H4 (cell line): Measurements from ENCODE around the gene GPR160. TPM values are rescaled to one million over a fixed set of nuclear protein-coding genes. Genes with fewer than 3 reads are reported as not detected.
A peak's percentile ranks its signal among the peaks of the same experiment; 100 is the strongest.

Experiments used
- DNase-seq: peaks from one replicate; pipeline ENCODE4 v3.0.0-alpha.2; 2015; ENCODE audit warnings: low spot score
- total RNA-seq: library from RNA; depleted of rRNA; stranded (reverse); fragments of >200 nt; shearing (Covaris generic); gene quantifications from 2 replicates; pipeline ENCODE4 v1.2.3, GENCODE V29; 2014

The GPR160 gene
- total RNA-seq, 1 experiment from 2014 or later: 5.6 TPM

DNA sequence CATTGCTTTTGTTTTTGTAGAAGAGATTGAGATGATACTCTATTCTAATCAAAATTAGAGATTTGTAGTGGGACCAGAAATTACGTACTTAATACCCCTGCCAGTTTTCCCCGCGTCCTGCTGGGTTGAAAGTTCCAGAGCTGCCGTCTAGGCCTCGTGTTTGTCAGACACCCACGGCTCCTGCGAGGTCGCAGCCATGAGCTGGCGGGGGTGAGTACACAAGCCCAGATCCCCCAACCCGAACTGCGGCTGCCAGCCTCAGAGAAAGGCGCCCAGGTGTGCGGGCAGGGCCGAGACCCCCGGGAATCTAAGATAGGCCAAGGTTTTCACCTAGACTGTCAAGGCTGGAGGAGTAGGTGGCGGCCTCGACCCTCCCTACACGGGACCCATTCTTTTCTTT, 26.3 kb downstream of the GPR160 start:
- no peak for DNase-seq

- DNase-seq: no peak
Measured at GRCh38 chr3:170075441-170076091, 37.8 kb downstream of the GPR160 start.

DNA sequence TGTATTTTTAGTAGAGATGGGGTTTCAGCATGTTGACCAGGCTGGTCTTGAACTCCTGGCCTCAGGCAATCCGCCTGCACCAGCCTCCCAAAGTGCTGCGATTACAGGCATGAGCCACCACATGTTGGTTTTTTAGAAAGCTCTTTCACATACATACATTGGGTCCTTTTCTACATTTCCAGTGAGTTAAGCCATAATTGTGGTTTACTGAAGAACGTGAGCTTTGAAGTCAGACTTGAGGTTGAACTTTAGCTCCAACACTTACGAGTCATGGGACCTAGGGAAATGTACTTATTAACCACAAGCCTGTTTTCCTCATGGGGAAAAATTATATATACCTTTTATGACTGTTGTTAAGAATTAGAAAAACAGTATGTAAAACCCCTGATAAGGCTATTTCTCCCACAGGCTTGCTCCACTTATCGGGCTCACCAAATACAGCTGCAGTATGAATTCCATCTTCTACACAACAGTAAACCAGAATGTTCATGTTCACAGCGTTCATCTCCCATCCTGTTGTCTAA, 39.0 kb downstream of the GPR160 start:
- DNase-seq: peak; percentile 14

GRCh38 chr3:170077361-170077760, 39.6 kb downstream of the GPR160 start:
- DNase-seq: no peak

- DNase-seq: no peak
Measured at GRCh38 chr3:170078620-170079281, 41.0 kb downstream of the GPR160 start.

DNA sequence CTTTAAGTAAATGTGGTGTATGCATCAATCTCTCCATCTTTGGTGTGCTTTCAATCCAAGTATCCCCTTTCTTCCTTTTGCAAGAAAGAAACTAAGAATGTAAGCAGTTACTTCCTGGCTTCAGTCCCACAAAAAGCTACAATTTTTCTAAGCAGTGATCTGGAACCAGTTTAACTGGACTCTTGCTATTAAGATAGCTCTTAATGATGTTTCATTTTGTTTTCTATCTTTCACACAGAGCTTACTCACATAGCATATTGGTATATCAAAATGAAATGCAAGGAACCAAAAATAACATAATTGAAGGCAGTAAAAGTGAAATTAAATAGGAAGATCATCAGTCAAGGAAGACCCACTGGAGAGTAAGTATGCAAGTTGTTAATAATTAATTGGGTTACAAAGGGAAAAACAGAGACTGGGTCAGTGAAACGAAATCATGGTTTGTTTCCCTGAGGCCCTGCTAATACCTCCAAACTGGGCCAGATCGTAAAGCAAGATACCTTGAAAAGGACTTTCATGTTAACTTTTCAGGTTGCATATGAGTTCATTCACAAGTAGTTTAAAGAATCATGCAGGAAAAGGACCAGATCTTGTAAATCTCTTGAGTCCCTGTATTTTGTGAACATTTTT, 41.9 kb downstream of the GPR160 start:
- DNase-seq: no peak

- DNase-seq: no peak
Measured at GRCh38 chr3:170080605-170081004, 42.8 kb downstream of the GPR160 start.

- no peak for DNase-seq
Measured at GRCh38 chr3:170081079-170081741, 43.4 kb downstream of the GPR160 start.

DNA sequence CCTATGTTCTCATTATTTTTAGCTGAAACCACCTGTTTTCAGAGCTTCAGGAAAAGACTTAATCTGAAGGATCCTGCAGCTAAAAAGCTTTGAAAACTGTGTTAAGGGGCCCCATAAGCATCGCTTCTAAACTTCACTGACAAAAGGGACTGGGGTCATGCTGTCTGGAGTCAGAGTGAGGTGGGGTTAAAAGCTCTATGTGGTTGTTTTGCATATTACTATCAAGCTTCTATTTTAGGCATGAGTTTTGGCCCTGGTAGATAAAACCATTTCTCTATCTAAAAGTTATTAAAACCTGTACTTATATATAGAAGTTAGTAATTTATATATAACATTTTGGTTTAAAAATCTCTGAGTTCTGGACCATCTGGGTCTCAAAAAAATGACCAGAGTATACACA, 45.5 kb downstream of the GPR160 start:
- DNase-seq: no peak

- DNase-seq: no peak
Measured at GRCh38 chr3:170085396-170085795, 47.6 kb downstream of the GPR160 start.

GRCh38 chr3:170089862-170090600, 52.2 kb downstream of the GPR160 start:
- no peak for DNase-seq

DNA sequence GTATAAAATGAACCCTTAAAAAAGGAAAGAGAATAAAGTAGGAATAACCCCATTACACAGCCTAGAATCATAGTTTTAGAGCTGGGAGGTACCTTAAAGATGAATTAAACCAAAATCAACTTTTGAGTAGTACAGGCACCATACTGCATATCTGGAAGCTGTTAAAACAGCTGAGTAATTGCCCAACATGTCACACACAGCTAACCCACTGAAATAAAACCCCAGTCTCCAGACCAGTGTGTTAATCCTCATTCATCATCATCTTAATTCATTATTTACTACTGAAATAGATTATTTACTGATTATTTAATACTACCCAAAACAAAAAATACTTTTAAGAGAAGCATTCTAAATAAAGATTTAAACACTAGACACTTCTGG, 52.8 kb downstream of the GPR160 start:
- no peak for DNase-seq

GRCh38 chr3:170092907-170093306, 55.1 kb downstream of the GPR160 start:
- DNase-seq: no peak

DNA sequence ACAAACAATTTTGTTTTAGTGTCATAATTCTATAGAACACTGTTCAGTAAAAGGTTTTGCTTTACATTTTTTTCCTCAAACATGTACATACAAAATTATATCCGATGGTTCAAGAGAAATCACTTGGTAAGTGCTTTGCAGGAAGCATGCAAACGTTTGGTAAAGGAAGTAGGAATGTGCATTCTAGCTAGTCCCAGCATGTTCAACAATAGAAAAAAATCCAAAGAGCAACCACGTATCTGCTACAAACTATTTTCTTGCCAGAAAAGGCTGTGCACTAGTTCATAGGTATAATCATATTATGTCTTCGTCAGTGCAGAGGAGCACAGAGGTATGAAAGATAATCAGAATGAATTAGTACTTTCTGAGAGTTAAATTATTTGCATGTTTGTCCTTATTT, 58.0 kb downstream of the GPR160 start:
- no peak for DNase-seq

DNA sequence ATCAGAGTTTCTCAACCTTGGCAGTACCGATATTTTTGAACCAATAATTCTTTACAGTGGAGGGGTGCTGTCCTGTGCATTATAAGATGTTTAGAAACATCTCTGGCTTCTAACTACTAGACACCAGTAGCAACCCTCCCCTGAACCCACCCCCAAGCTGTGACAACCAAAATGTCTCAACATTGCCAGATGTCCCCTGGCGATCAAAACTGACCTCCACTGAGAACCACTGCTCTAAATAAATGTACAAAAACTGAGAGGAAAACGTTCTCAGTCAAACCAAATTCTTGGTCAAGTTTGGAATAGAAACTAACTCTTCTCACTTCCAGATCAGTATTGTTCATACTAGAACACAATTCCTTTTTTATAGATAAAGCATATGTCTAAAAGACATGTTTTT, 58.5 kb downstream of the GPR160 start:
- no peak for DNase-seq

- DNase-seq: no peak
Measured at GRCh38 chr3:170098753-170099152, 61.0 kb downstream of the GPR160 start.

DNA sequence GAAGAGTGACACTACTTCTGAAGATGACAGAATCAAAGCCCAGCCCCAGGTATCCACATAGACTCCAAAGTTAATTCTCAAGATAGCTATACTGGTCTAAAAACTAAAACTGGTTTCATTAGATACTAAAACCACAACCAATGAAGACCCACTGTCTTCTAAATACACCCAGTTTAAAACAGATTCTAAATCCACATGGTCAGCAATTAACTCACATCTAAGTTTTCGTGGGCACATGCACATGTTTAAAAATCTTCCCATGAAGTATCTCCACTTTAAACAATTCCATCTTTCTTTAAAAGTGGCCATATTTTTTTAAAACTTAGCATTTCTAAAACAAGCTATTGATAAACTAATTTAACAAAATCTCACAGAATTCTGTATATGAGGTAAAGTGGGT, 63.1 kb downstream of the GPR160 start:
- no peak for DNase-seq

DNA sequence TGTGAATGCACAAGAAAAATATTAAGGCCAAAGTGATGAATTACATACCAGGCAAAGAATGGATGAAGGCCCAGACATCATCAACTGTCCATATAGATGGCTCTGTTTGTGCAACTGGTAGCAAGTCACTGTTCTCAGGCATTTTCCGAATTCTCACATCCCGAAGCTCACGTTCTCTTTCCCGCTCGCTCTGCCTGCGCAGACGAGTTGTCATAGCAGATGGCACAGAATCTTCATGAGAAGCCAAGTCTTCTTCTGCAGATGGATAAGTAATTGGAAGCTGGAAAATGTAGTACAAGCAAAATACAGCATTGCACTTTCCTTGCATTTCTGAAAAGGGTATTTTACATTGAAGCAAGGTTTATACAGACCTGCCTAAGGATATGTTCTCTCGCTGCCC, 64.6 kb downstream of the GPR160 start:
- DNase-seq: no peak

- no peak for DNase-seq
Measured at GRCh38 chr3:170107941-170108340, 70.1 kb downstream of the GPR160 start.

- no peak for DNase-seq
Measured at GRCh38 chr3:170108955-170109354, 71.2 kb downstream of the GPR160 start.

DNA sequence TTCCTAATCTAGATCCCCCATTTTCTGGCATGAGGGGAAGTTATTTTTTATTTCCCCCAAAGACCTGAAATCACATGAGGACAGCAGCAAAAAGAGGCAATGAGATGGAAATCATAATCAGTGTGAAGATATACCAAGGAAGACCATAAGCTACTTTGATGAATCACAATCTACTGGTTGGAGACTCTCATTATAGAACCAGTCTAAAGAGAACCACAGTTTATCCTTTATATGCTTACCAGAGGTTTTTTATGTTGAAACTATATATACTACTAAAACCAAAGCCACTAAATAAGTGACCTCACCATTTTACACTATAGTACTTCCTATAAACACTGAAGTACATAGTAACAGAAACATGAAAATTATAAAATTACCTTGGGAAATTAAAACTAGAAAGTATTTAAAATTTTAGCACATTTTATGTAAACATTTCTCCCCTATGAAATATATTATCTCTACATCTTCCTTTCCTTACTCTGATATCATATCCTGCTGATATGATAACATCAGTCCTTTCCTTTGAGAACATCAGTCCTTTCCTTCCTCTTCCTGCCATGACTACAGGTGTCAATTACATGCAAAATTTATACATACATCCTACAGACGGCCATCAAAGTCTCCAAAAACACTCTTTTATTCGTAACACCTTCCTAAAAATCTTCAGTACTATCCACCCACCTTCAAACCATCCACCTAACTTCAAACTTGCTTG, 71.9 kb downstream of the GPR160 start:
- DNase-seq: no peak
